Measurements from ENCODE around the gene CALML3. TPM values are rescaled to one million over a fixed set of nuclear protein-coding genes. Genes with fewer than 3 reads are reported as not detected.

The CALML3 gene
- total and polyA plus RNA-seq, 2 of the 8 experiments (the other 6 are each of a cell fraction or from before 2014, with no cell fraction given), result not detected

DNA sequence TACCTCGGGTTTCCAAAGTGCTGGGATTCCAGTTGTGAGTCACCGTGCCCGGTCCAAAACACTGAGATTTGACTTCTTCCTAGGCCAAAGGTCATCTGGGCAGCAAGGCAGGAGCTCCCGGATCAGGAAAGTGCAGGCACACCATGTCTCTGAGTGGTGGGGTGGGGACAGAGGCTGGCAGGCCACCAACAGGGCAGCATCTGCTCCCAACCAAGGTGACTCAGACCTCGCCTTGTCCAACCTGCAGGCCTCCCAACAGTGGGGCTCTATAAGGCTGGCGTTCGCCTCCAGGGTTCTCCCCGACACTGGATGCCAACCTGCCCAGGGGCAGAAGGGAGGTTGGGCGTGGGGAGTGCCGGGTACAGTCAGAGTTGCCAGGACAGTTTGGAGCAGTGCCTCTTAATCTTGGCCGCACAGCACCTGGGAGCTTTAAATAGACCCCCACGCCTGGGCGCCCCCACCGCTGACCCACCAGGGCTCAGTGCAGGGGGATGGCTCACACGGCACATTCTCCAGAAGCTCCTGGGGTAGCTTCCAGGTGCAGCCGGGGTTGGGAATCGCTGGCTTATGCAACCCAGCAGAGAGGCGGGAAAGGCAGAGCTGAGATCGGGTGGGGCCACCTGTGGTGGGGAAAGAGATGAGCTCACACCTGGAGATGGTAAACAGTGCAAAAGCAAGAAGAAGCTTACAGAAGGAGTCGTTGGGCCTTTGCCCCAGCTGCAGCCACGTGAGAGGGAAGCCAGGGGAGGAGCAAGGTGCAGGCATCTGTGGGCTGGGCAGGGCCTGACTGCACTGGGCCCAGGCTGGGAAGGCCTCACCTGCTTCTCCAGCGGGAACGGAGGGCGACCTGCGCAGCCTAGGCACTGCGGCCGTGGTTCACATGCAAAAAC lies 36.2 kb upstream of the CALML3 start:
- H2BK5ac ChIP-seq (ENCODE audit: low read depth, low read length), result peak overlapping the region; percentile 49; the same call in 1 of the 2 replicates
- peak overlapping the region; percentile 82; the same call in 1 of the 2 replicates for H2BK12ac ChIP-seq (ENCODE audit: low read depth, low read length)
- no peaks in the 10 kb centered on the region for H4K20me1 ChIP-seq (replicated peaks in 1 of 2; ENCODE audit: control insufficient read depth in 1 of 2, insufficient read depth in 2 of 2, low read length in 2 of 2)
- DNase-seq (ENCODE audit: low read depth in 1 of 2, low spot score in 2 of 2) (no peak), FAIRE-seq (no peak)
- peak overlapping the region; percentile 23 for H3K4ac ChIP-seq (replicated peaks; ENCODE audit: insufficient read length, low read depth, low read length)
- no peak overlapping the region for H4K5ac ChIP-seq (ENCODE audit: insufficient read length, low read depth, low read length)
- no peak overlapping the region for H3K56ac ChIP-seq (replicated peaks; ENCODE audit: insufficient read length, low read depth, low read length)
- H3K4me1 ChIP-seq (replicated peaks in 1 of 4; ENCODE audit: control insufficient read depth in 3 of 4, insufficient read depth in 4 of 4, low read length in 3 of 4), result peaks cover 0 to 14% (median 4%) of the 10 kb centered on the region in 4 experiments; a peak in 5 of 7 replicates
- no peaks in the 10 kb centered on the region for H3K79me1 ChIP-seq (ENCODE audit: low read depth, low read length)
- H2AFZ ChIP-seq (ENCODE audit: low read length), result peak overlapping the region; percentile 64; the same call in 1 of the 2 replicates
- H4K8ac ChIP-seq (ENCODE audit: extremely low read depth, insufficient read depth, low read length), result peak overlapping the region; percentile 68
- peak overlapping the region; percentile 59 for H4K91ac ChIP-seq (replicated peaks; ENCODE audit: insufficient read length, low read length)
- H2AK5ac ChIP-seq (ENCODE audit: low read depth, low read length), result peak overlapping the region; percentile 45; the same call in 1 of the 2 replicates
- no peaks in the 10 kb centered on the region for H3K27me3 ChIP-seq (replicated peaks in 1 of 4; ENCODE audit: control insufficient read depth in 3 of 4, extremely low read depth in 1 of 4, insufficient read depth in 3 of 4, low read length in 3 of 4)
- peak overlapping the region; percentile 12; the same call in 1 of the 2 replicates for H2BK15ac ChIP-seq (ENCODE audit: low read length)
- no peaks in the 10 kb centered on the region for H3K23me2 ChIP-seq (ENCODE audit: low read depth, low read length)
- peak overlapping the region; percentile 62; the same call in 1 of the 2 replicates for H3K18ac ChIP-seq (ENCODE audit: extremely low read depth, low read length)
- no peak overlapping the region for H3K9ac ChIP-seq (replicated peaks in 1 of 4; ENCODE audit: extremely low read depth in 1 of 4, low read depth in 3 of 4, low read length in 3 of 4)
- no peaks in the 10 kb centered on the region for H3K79me2 ChIP-seq (ENCODE audit: control insufficient read depth in 1 of 2, insufficient read depth in 2 of 2, low read length in 2 of 2)
- no peaks in the 10 kb centered on the region for H3K36me3 ChIP-seq (ENCODE audit: control insufficient read depth in 2 of 4, insufficient read depth in 4 of 4, low read length in 3 of 4)
- ChIA-PET CTCF (ENCODE audit: partially characterized antibody) (interaction anchor here (1.0 to 2.1 kb wide), 4 partner anchors 11 to 36 kb away, joined by 3 to 6 read pairs (median 4); partner anchors contain the start of genes CALML3 and CALML5), POLR2A (ENCODE audit: partially characterized antibody) (interaction anchor here (0.9 to 2.6 kb wide), 8 partner anchors 11 to 97 kb away, joined by 3 to 8 read pairs (median 4); no protein-coding TSS in a partner anchor)
- peak overlapping the region; percentile 82; the same call in 1 of the 2 replicates for H2BK20ac ChIP-seq (ENCODE audit: low read length)
- H3K23ac ChIP-seq (ENCODE audit: insufficient read length), result no peak overlapping the region
- no peak overlapping the region for H3K14ac ChIP-seq (ENCODE audit: insufficient read length)
- no peak overlapping the region for H3K27ac ChIP-seq (ENCODE audit: low read depth, low read length)
- H3K4me2 ChIP-seq (ENCODE audit: insufficient read depth in 1 of 2, low read depth in 2 of 2, low read length in 2 of 2), result no peak overlapping the region; a peak in 1 of 4 replicates
- no peak overlapping the region for H2BK120ac ChIP-seq (replicated peaks; ENCODE audit: low read depth, low read length)
- WGBS, 2 experiments (ENCODE audit: extremely low coverage in 1 of 2, insufficient coverage in 1 of 2, insufficient read length in 1 of 2, insufficient replicate concordance in 2 of 2, low coverage in 1 of 2, low lambda C conversion rate in 2 of 2, missing lambda C conversion rate in 1 of 2), result 88% methylated on average over 25 of the region's 27 CpGs; no CpG with 5 or more reads in 1 of the 2 experiments
- H3K4me3 ChIP-seq (ENCODE audit: extremely low read depth in 1 of 4, insufficient read depth in 2 of 4, low read depth in 3 of 4, low read length in 4 of 4), result no peak overlapping the region
- H3K9me3 ChIP-seq (ENCODE audit: insufficient read depth in 2 of 2, low read depth in 1 of 2, low read length in 1 of 2), result peaks cover 6 to 7% of the 10 kb centered on the region in 2 experiments; a peak in 2 of 4 replicates
- no peak for TF ChIP-seq ATF2 (IDR thresholded peaks at IDR 0.05; ENCODE audit: low read length)
- TF ChIP-seq SIN3A (conservative IDR thresholded peaks at IDR 0.05 in 1 of 2, IDR thresholded peaks at IDR 0.05 in 1 of 2; ENCODE audit: low read depth in 1 of 2, low read length in 2 of 2), result no peak
- no peak for TF ChIP-seq HDAC6 (IDR thresholded peaks at IDR 0.05; ENCODE audit: low read depth, low read length)
- no peak for TF ChIP-seq RXRA (IDR thresholded peaks at IDR 0.05; ENCODE audit: insufficient read depth, low read depth, low read length)
- no peak for TF ChIP-seq SIX5 (IDR thresholded peaks at IDR 0.05; ENCODE audit: low read depth, low read length)
- TF ChIP-seq JUND (IDR thresholded peaks at IDR 0.05; ENCODE audit: low read length), result no peak
- TF ChIP-seq EGR1 (IDR thresholded peaks at IDR 0.05; ENCODE audit: borderline replicate concordance, low read depth, low read length), result no peak
- TF ChIP-seq ASH2L (IDR thresholded peaks at IDR 0.05; ENCODE audit: low read length), result no peak
- no peak for TF ChIP-seq KDM1A (IDR thresholded peaks at IDR 0.05; ENCODE audit: borderline replicate concordance, low read length)

All from H1 (cell line).